ENCODE measurements around the gene RCBTB2. TPM values are rescaled to one million over a fixed set of nuclear protein-coding genes. Genes with fewer than 3 reads are reported as not detected.

RCBTB2 gene
- total RNA-seq, 1 experiment from 2014 or later = 11.7 TPM

DNA sequence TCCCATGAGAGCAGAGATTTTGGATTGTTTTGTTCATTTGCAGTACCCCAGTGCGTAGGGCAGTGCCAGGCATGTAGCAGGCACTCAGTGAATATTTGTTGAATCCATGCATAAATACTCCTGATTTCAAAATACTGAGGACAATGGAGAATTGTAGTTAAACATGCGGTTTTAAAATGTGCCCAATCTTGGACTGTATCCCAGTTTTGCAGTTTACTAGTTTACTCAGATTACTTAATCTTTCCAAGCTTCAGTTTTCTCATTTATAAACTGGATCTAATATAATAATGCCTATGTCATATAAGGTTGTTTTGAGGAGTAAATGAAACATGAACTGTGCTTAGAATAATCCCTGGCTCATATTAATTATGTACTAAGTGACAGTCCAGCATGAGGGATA lies 39.0 kb downstream of the RCBTB2 start:
- no peak overlapping the region for H4K91ac ChIP-seq (ENCODE audit: insufficient read length, low read depth, low read length)
- H3K4me2 ChIP-seq (ENCODE audit: insufficient read depth, insufficient read length, low read length) = no peak overlapping the region
- no peak overlapping the region for H2BK20ac ChIP-seq (ENCODE audit: low read depth, low read length, poor library complexity, severe bottlenecking)
- no peak overlapping the region for H3T11ph ChIP-seq (ENCODE audit: low read length)
- H3K23me2 ChIP-seq (ENCODE audit: insufficient read length, low read depth, low read length, poor library complexity, severe bottlenecking) = no peaks in the 10 kb centered on the region
- H3K27me3 ChIP-seq (ENCODE audit: insufficient read depth, low read length) = no peaks in the 10 kb centered on the region
- H4K20me1 ChIP-seq (ENCODE audit: control insufficient read depth, insufficient read depth, insufficient read length) = no peaks in the 10 kb centered on the region
- H2BK120ac ChIP-seq (ENCODE audit: low read depth, low read length, poor library complexity, severe bottlenecking) = no peak overlapping the region
- Mint-ChIP-seq H3K4me1 (peaks cover 10 to 14% of the 10 kb centered on the region in 2 experiments), H3K9me3 (no peaks in the 10 kb centered on the region), H3K27me3 (ENCODE audit: low read depth) (no peaks in the 10 kb centered on the region), H3K4me3 (no peak overlapping the region), H3K27ac (no peak overlapping the region), H3K36me3 (ENCODE audit: insufficient read depth in 1 of 3, low read depth in 3 of 3) (peaks cover 3 to 14% (median 3%) of the 10 kb centered on the region in 3 experiments; a peak in 5 of 7 replicates)
- H3K14ac ChIP-seq (ENCODE audit: insufficient read depth, low read length) = no peak overlapping the region
- no peak overlapping the region for H3K27ac ChIP-seq (ENCODE audit: insufficient read length, low read depth, low read length)
- no peak overlapping the region for H3K23ac ChIP-seq (ENCODE audit: insufficient read length, low read depth, low read length)
- no peak overlapping the region for H4K5ac ChIP-seq (ENCODE audit: insufficient read length, low read depth, low read length)
- DNase-seq = no peak
- H3K9ac ChIP-seq (ENCODE audit: extremely low read depth, insufficient read length, low read length) = no peak overlapping the region
- no peak overlapping the region for H3K4ac ChIP-seq (ENCODE audit: low read depth, low read length)
- no peak overlapping the region for H2BK5ac ChIP-seq (ENCODE audit: insufficient read length, low read length)
- TF ChIP-seq, protein P1, sequence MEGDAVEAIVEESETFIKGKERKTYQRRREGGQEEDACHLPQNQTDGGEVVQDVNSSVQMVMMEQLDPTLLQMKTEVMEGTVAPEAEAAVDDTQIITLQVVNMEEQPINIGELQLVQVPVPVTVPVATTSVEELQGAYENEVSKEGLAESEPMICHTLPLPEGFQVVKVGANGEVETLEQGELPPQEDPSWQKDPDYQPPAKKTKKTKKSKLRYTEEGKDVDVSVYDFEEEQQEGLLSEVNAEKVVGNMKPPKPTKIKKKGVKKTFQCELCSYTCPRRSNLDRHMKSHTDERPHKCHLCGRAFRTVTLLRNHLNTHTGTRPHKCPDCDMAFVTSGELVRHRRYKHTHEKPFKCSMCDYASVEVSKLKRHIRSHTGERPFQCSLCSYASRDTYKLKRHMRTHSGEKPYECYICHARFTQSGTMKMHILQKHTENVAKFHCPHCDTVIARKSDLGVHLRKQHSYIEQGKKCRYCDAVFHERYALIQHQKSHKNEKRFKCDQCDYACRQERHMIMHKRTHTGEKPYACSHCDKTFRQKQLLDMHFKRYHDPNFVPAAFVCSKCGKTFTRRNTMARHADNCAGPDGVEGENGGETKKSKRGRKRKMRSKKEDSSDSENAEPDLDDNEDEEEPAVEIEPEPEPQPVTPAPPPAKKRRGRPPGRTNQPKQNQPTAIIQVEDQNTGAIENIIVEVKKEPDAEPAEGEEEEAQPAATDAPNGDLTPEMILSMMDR (conservative IDR thresholded peaks at IDR 0.05) = no peak
- H4K8ac ChIP-seq (replicated peaks; ENCODE audit: insufficient read length, low read depth, low read length) = no peak overlapping the region
- no peaks in the 10 kb centered on the region for H3K79me1 ChIP-seq (ENCODE audit: insufficient read depth, low read depth, low read length, poor library complexity, severe bottlenecking)
- H2BK12ac ChIP-seq (ENCODE audit: insufficient read length, low read depth, low read length) = no peak overlapping the region
- H2AK5ac ChIP-seq (ENCODE audit: insufficient read length, low read length) = no peak overlapping the region
- H2AFZ ChIP-seq (ENCODE audit: low read length) = no peak overlapping the region
- H3K56ac ChIP-seq (ENCODE audit: insufficient read length, low read depth, low read length) = no peak overlapping the region
- H3K18ac ChIP-seq (ENCODE audit: insufficient read length, low read depth, low read length) = no peak overlapping the region
- H2BK15ac ChIP-seq (ENCODE audit: low read depth, low read length) = no peak overlapping the region
- peaks cover 3% of the 10 kb centered on the region for H3K4me1 ChIP-seq (ENCODE audit: insufficient read depth, low read length)
- no peaks in the 10 kb centered on the region for H3K79me2 ChIP-seq (ENCODE audit: insufficient read depth, low read length)
- no peaks in the 10 kb centered on the region for H3K9me3 ChIP-seq (ENCODE audit: control insufficient read depth, low read depth, low read length)
- no CpG with 5 or more reads among the region's 2 CpGs for WGBS (ENCODE audit: extremely low coverage, insufficient read length, low lambda C conversion rate)

All from H9 (cell line).